SK-N-SH (cell line): ENCODE data around the gene PTPRB. TPM values are rescaled to one million over a fixed set of nuclear protein-coding genes. Genes with fewer than 3 reads are reported as not detected.

Source experiments
- CTCF ChIA-PET: fragments of 300-600, 350-600 bp; formaldehyde crosslinking; extraction: SDS; loops from one replicate; lab custom pipeline; 2021; lab: Yijun Ruan, JAX
- POLR2A ChIA-PET: fragments of 350-600 bp; sonication (Branson Sonifier 250); formaldehyde crosslinking; extraction: SDS; loops from one replicate; lab custom pipeline; 2020; ENCODE audit warnings: antibody characterized with exemption, inconsistent platforms; lab: Yijun Ruan, JAX
- DNase-seq: peaks from one replicate; pipeline ENCODE4 v3.0.0; 2012
- H2AFZ ChIP-seq: fragments of 200-600 bp; sonication (generic); 2 replicates; pipeline ENCODE4 v1.8.1; 2016; ENCODE audit warnings: antibody characterized with exemption, mild to moderate bottlenecking, low read depth
- H3F3A ChIP-seq: fragments of 200-600 bp; sonication (generic); replicated peaks from 2 replicates; pipeline ENCODE3; 2016; ENCODE audit warnings: antibody characterized with exemption, mild to moderate bottlenecking; ENCODE audit not compliant: insufficient read depth
- H3K27ac ChIP-seq, 2 experiments: fragments of 200-500 bp in 1 of 2; fragments of 200-600 bp in 1 of 2; sonication (Bioruptor generic) in 1 of 2; sonication (generic), shearing (Covaris generic) in 1 of 2; 2 replicates each; pipeline versions ENCODE4 v1.5.1 to v1.6.1; 2014 to 2016; ENCODE audit warnings: low read depth in 2 of 2, inconsistent platforms in 1 of 2, low read length in 1 of 2, mild to moderate bottlenecking in 1 of 2, mixed read lengths in 1 of 2
- H3K27me3 ChIP-seq: fragments of 200-600 bp; sonication (generic), shearing (Covaris generic); 2 replicates; pipeline ENCODE4 v1.6.1; 2016; ENCODE audit warnings: mixed run types; ENCODE audit not compliant: insufficient read depth
- H3K36me3 ChIP-seq, 2 experiments: fragments of 200-500 bp in 1 of 2; fragments of 200-600 bp in 1 of 2; sonication (Bioruptor generic) in 1 of 2; sonication (generic) in 1 of 2; replicated peaks in 1 of 2; 2 replicates each; pipeline versions ENCODE3 to v1.5.1; 2014 to 2016; ENCODE audit warnings: low read length in 1 of 2, mild to moderate bottlenecking in 1 of 2; ENCODE audit not compliant: insufficient read depth in 2 of 2, control insufficient read depth in 1 of 2
- H3K4me1 ChIP-seq, 2 experiments: fragments of 200-500 bp in 1 of 2; fragments of 200-600 bp in 1 of 2; sonication (Bioruptor generic) in 1 of 2; sonication (generic), shearing (Covaris generic) in 1 of 2; 2 replicates each; pipeline versions ENCODE4 v1.5.1 to v1.6.1; 2014 to 2016; ENCODE audit warnings: low read depth in 1 of 2, low read length in 1 of 2, mixed run types in 1 of 2; ENCODE audit not compliant: insufficient read depth in 2 of 2, control insufficient read depth in 1 of 2
- H3K4me2 ChIP-seq: fragments of 200-600 bp; sonication (generic), shearing (Covaris generic); 2 replicates; pipeline ENCODE4 v1.6.1; 2017; ENCODE audit warnings: mixed run types
- H3K4me3 ChIP-seq, 2 experiments: fragments of 200-500 bp in 1 of 2; fragments of 200-600 bp in 1 of 2; sonication (Bioruptor generic) in 1 of 2; sonication (generic), shearing (Covaris generic) in 1 of 2; 2 replicates each; pipeline versions ENCODE4 v1.5.1 to v1.8.1; 2014 to 2016; ENCODE audit warnings: low read depth in 2 of 2, inconsistent platforms in 1 of 2, low read length in 1 of 2, mild to moderate bottlenecking in 1 of 2, mixed read lengths in 1 of 2, moderate library complexity in 1 of 2
- H3K79me2 ChIP-seq: fragments of 200-600 bp; sonication (generic); 2 replicates; pipeline ENCODE4 v1.8.1; 2017; ENCODE audit warnings: mild to moderate bottlenecking; ENCODE audit not compliant: insufficient read depth
- H3K9ac ChIP-seq: fragments of 200-600 bp; sonication (generic); 2 replicates; pipeline ENCODE4 v1.6.1; 2017; ENCODE audit warnings: mixed run types
- H3K9me2 ChIP-seq: fragments of 200-600 bp; sonication (generic); 2 replicates; pipeline ENCODE4 v1.6.1; 2017; ENCODE audit warnings: mixed run types
- H3K9me3 ChIP-seq: fragments of 200-600 bp; sonication (generic); 2 replicates; pipeline ENCODE4 v1.6.1; 2017; ENCODE audit warnings: mixed run types, mild to moderate bottlenecking, moderate library complexity
- H4K20me1 ChIP-seq: fragments of 200-600 bp; sonication (generic); 2 replicates; pipeline ENCODE4 v1.6.1; 2017; ENCODE audit warnings: mild to moderate bottlenecking, mixed run types; ENCODE audit not compliant: insufficient read depth
- CHD2 ChIP-seq: fragments of 150-350 bp; IDR thresholded peaks from 2 replicates; pipeline ENCODE4 v1.6.1; 2018; ENCODE audit warnings: low read length; ENCODE audit not compliant: partially characterized antibody
- EP300 ChIP-seq, 2 experiments: IDR thresholded peaks; 2 replicates each; pipeline versions ENCODE4 v1.4.0 to v1.6.1; 2012; ENCODE audit warnings: borderline replicate concordance in 1 of 2, low read depth in 1 of 2, low read length in 1 of 2
- FOSL2 ChIP-seq: IDR thresholded peaks from 2 replicates; pipeline ENCODE4 v1.4.0; 2012; ENCODE audit warnings: low read depth, mild to moderate bottlenecking, moderate library complexity, borderline replicate concordance
- FOXM1 ChIP-seq: IDR thresholded peaks from 2 replicates; pipeline ENCODE4 v1.4.0; 2012; ENCODE audit warnings: low read depth, mild to moderate bottlenecking
- GATA2 ChIP-seq: sonication (generic); formaldehyde crosslinking; IDR thresholded peaks from 2 replicates; pipeline ENCODE4 v1.5.0; 2020; ENCODE audit warnings: mild to moderate bottlenecking, missing genetic modification reagents
- IRF3 ChIP-seq: fragments of 150-350 bp; IDR thresholded peaks from 2 replicates; pipeline ENCODE4 v1.6.1; 2016; ENCODE audit warnings: mild to moderate bottlenecking, low read depth, low read length
- MAX ChIP-seq: IDR thresholded peaks from 2 replicates; pipeline ENCODE4 v1.4.0; 2012; ENCODE audit warnings: low read depth
- MEF2A ChIP-seq: IDR thresholded peaks from 2 replicates; pipeline ENCODE4 v1.4.0; 2012; ENCODE audit warnings: low read depth, borderline replicate concordance
- NFIC ChIP-seq: IDR thresholded peaks from 2 replicates; pipeline ENCODE4 v1.4.0; 2012; ENCODE audit warnings: borderline replicate concordance
- RAD21 ChIP-seq: IDR thresholded peaks from 2 replicates; pipeline ENCODE4 v1.6.1; 2012; ENCODE audit warnings: mild to moderate bottlenecking, low read length
- REST ChIP-seq: IDR thresholded peaks from 2 replicates; pipeline ENCODE4 v1.6.1; 2012; ENCODE audit warnings: mild to moderate bottlenecking, low read depth, low read length, moderate library complexity
- RFX5 ChIP-seq: IDR thresholded peaks from 2 replicates; pipeline ENCODE4 v1.6.1; 2012; ENCODE audit warnings: mild to moderate bottlenecking, improper control_type of control experiment, low read length
- RXRA ChIP-seq: IDR thresholded peaks from 2 replicates; pipeline ENCODE4 v1.4.0; 2012; ENCODE audit warnings: low read depth, mild to moderate bottlenecking, borderline replicate concordance
- SMC3 ChIP-seq: IDR thresholded peaks from 2 replicates; pipeline ENCODE4 v1.6.1; 2012; ENCODE audit warnings: low read depth, low read length, improper control_type of control experiment
- TAF1 ChIP-seq: IDR thresholded peaks from 2 replicates; pipeline ENCODE4 v1.6.1; 2012; ENCODE audit warnings: low read depth, mild to moderate bottlenecking, low read length, moderate library complexity, borderline replicate concordance
- TCF12 ChIP-seq: IDR thresholded peaks from 2 replicates; pipeline ENCODE4 v1.4.0; 2012
- USF1 ChIP-seq: IDR thresholded peaks from 2 replicates; pipeline ENCODE4 v1.4.0; 2012; ENCODE audit warnings: low read depth, borderline replicate concordance
- WGBS: methylation state at CpG from one replicate; pipeline ENCODE4 v1.1.6; 2017; ENCODE audit warnings: low lambda C conversion rate; 5-methylcytosine and 5-hydroxymethylcytosine counted together
- polyA plus RNA-seq, 3 experiments: library from polyadenylated mRNA; depleted of rRNA; stranded (reverse); fragments of >200 nt; gene quantifications; 2 replicates each; pipeline ENCODE4 v1.2.3, GENCODE V29; 2012

The PTPRB gene
- polyA plus RNA-seq, 1 of the 3 experiments (the other 2 are of a cell fraction) = 1.1 TPM

- TF ChIP-seq MAX = no peak
Measured at GRCh38 chr12:70671698-70672097, 34.5 kb upstream of the PTPRB start (continued).

GRCh38 chr12:70670948-70671347 is 33.7 kb upstream of the PTPRB start:
- H3K27ac ChIP-seq = no peak overlapping the region
- TF ChIP-seq TAF1 = no peak
- TF ChIP-seq FOXM1 = no peak
- no peak for TF ChIP-seq EP300 (IDR thresholded peaks at IDR 0.05; ENCODE audit: borderline replicate concordance in 1 of 2, low read depth in 1 of 2, low read length in 1 of 2)
- TF ChIP-seq RFX5 = no peak
- no peak for TF ChIP-seq NFIC
- no peak for TF ChIP-seq MEF2A
- no peak for TF ChIP-seq TCF12
- no peak for TF ChIP-seq MAX
- TF ChIP-seq SMC3 = no peak
- TF ChIP-seq IRF3 = no peak
- no peak for TF ChIP-seq RAD21
- no peak for TF ChIP-seq GATA2 (CRISPR knock-in tag)
- no peak for TF ChIP-seq REST
- TF ChIP-seq FOSL2 = no peak
- no peak for TF ChIP-seq RXRA
- TF ChIP-seq USF1 = no peak
- no peak for TF ChIP-seq CHD2
- DNase-seq = no peak
- H3K4me1 ChIP-seq = no peaks in the 10 kb centered on the region; a peak in 1 of 4 replicates
- no peak overlapping the region for H3K4me2 ChIP-seq
- no peaks in the 10 kb centered on the region for H4K20me1 ChIP-seq
- 0 out of 2 replicates have a peak overlapping the region, but pooled peaks have one; percentile 34 for H2AFZ ChIP-seq
- CTCF ChIA-PET = no interaction called here
- POLR2A ChIA-PET = no interaction called here
- no peak overlapping the region for H3K4me3 ChIP-seq
- no peaks in the 10 kb centered on the region for H3F3A ChIP-seq
- H3K9ac ChIP-seq = no peak overlapping the region
- no peaks in the 10 kb centered on the region for H3K9me3 ChIP-seq
- WGBS = 84% methylated on average over 3 of the region's 3 CpGs
- H3K36me3 ChIP-seq = no peaks in the 10 kb centered on the region
- H3K27me3 ChIP-seq = no peaks in the 10 kb centered on the region
- no peaks in the 10 kb centered on the region for H3K9me2 ChIP-seq
- no peaks in the 10 kb centered on the region for H3K79me2 ChIP-seq
